ENCODE data around the gene CADM4. TPM values are rescaled to one million over a fixed set of nuclear protein-coding genes. Genes with fewer than 3 reads are reported as not detected.

The CADM4 gene
- total and polyA plus RNA-seq, 11 donors = 4.6 to 13.2 (median 8.7) TPM

DNA sequence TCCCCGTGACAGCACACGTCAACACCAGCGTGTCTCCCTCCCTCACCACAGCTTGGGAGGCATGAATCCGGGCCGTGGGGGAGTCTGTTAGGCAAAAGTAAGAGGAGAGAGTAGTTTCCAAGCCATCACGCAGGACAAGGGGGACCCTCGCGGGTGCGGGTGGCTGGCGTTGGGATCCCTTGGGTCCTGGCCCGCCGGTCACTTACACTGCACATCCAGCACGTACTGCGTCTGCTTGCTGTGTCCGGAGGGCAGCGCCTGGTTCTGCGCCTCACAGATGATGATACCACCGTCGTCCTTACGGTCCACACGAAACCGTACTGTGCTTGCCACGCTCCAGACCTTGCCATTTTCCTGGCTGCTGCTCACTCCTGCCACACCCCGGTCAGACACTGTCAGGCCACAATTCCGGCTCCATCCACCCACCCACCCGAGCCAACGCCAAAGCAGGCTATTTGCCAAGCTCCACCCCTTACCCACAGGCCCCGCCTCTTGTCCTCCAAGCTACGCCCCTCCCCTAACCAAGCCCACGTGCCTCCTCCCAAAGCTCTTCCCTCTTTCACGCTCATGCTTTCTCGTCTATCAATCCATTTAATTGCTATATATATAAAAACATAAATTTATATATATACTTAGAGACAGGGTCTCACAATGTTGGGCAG lies 13.6 kb downstream of the CADM4 start:
- Histone ChIP-seq H3K27ac (no peak overlapping the region), H3K9me3 (no peaks in the 10 kb centered on the region), H3K36me3 (no peaks in the 10 kb centered on the region), H3K4me3 (no peak overlapping the region), H3K4me1 (no peaks in the 10 kb centered on the region), H3K27me3 (peaks cover 0 to 2% (median 0%) of the 10 kb centered on the region in 9 donors)
- DNase-seq (no peak), ATAC-seq (peak in 2 of 4 donors; percentile 20 to 27)
- intact Hi-C loops (cut with DNase I) = no loop called here
- WGBS, 4 donors = 72 to 80% (median 77%) methylated on average over 31 to 32 of the region's 32 CpGs
- TF ChIP-seq, protein P1, sequence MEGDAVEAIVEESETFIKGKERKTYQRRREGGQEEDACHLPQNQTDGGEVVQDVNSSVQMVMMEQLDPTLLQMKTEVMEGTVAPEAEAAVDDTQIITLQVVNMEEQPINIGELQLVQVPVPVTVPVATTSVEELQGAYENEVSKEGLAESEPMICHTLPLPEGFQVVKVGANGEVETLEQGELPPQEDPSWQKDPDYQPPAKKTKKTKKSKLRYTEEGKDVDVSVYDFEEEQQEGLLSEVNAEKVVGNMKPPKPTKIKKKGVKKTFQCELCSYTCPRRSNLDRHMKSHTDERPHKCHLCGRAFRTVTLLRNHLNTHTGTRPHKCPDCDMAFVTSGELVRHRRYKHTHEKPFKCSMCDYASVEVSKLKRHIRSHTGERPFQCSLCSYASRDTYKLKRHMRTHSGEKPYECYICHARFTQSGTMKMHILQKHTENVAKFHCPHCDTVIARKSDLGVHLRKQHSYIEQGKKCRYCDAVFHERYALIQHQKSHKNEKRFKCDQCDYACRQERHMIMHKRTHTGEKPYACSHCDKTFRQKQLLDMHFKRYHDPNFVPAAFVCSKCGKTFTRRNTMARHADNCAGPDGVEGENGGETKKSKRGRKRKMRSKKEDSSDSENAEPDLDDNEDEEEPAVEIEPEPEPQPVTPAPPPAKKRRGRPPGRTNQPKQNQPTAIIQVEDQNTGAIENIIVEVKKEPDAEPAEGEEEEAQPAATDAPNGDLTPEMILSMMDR (IDR thresholded peaks at IDR 0.05) = no peak
- TF ChIP-seq POLR2A (IDR thresholded peaks at IDR 0.05) = no peak

- H3K4me3 ChIP-seq = no peak overlapping the region
- 21 to 37% (median 30%) methylated on average over 17 to 30 of the region's 30 CpGs for WGBS, 4 donors
- H3K36me3 ChIP-seq = no peaks in the 10 kb centered on the region
- H3K9me3 ChIP-seq = no peaks in the 10 kb centered on the region
- DNase-seq (peak in 3 of 5 donors; percentile 36 to 81 (median 50)), ATAC-seq (peak in 1 of 4 donors; percentile 34)
- intact Hi-C loops (cut with DNase I) = no loop called here
- no peak for TF ChIP-seq POLR2A (IDR thresholded peaks at IDR 0.05)
- TF ChIP-seq, protein P1 (IDR thresholded peaks at IDR 0.05) = peak in 1 of 12 donors; percentile 16
- H3K4me1 ChIP-seq = peaks cover 0 to 9% (median 6%) of the 10 kb centered on the region in 12 donors
- peaks cover 0 to 2% (median 0%) of the 10 kb centered on the region in 9 donors for H3K27me3 ChIP-seq
- H3K27ac ChIP-seq = no peak overlapping the region
Measured at GRCh38 chr19:43624933-43625332, 14.7 kb downstream of the CADM4 start.

- ATAC-seq = no peak
Measured at GRCh38 chr19:43623889-43624670, 15.6 kb downstream of the CADM4 start.

More at GRCh38 chr19:43623889-43624670, 15.6 kb downstream of the CADM4 start:
- Histone ChIP-seq H3K27me3 (peaks cover 0 to 2% (median 0%) of the 10 kb centered on the region in 9 donors), H3K4me3 (no peak overlapping the region), H3K9me3 (no peaks in the 10 kb centered on the region), H3K36me3 (no peaks in the 10 kb centered on the region), H3K4me1 (peaks cover 0 to 10% (median 6%) of the 10 kb centered on the region in 12 donors), H3K27ac (no peak overlapping the region)
- no peak for TF ChIP-seq POLR2A (IDR thresholded peaks at IDR 0.05)
- TF ChIP-seq, protein P1 (IDR thresholded peaks at IDR 0.05) = no peak
- no peak for DNase-seq
- intact Hi-C loops (cut with DNase I) = no loop called here
- 77 to 86% (median 82%) methylated on average over 35 of the region's 35 CpGs for WGBS, 4 donors
